Smooth muscle cell (in vitro differentiated cells): ENCODE measurements around the gene EEPD1. TPM values are rescaled to one million over a fixed set of nuclear protein-coding genes. Genes with fewer than 3 reads are reported as not detected.

Source experiments
- DNase-seq: peaks from one replicate; lab custom pipeline; 2025; ENCODE audit not compliant: unreplicated experiment; lab: John Stamatoyannopoulos, UW
- H2AFZ ChIP-seq: fragments of 200-600 bp; sonication (generic); 2 replicates; pipeline ENCODE4 v1.6.0; 2016; ENCODE audit warnings: antibody characterized with exemption, low read depth, mild to moderate bottlenecking
- H3F3A ChIP-seq: fragments of 200-600 bp; sonication (generic); 2 replicates; pipeline ENCODE4 v1.6.0; 2017; ENCODE audit warnings: antibody characterized with exemption, low read depth
- H3K27ac ChIP-seq: fragments of 200-600 bp; sonication (generic); 2 replicates; pipeline ENCODE4 v1.5.1; 2016; ENCODE audit warnings: low read depth, mild to moderate bottlenecking
- H3K27me3 ChIP-seq: fragments of 200-600 bp; sonication (generic); 2 replicates; pipeline ENCODE4 v1.6.1; 2016; ENCODE audit warnings: low read depth, mild to moderate bottlenecking
- H3K36me3 ChIP-seq: fragments of 200-600 bp; sonication (generic); 2 replicates; pipeline ENCODE4 v1.5.1; 2016; ENCODE audit warnings: low read depth
- H3K4me1 ChIP-seq: fragments of 200-600 bp; sonication (generic); 2 replicates; pipeline ENCODE4 v1.5.1; 2016; ENCODE audit warnings: low read depth
- H3K4me2 ChIP-seq: fragments of 200-600 bp; sonication (generic); 2 replicates; pipeline ENCODE4 v1.6.0; 2016; ENCODE audit warnings: mild to moderate bottlenecking
- H3K4me3 ChIP-seq: fragments of 200-600 bp; sonication (generic); 2 replicates; pipeline ENCODE4 v1.5.1; 2016; ENCODE audit warnings: mild to moderate bottlenecking
- H3K79me2 ChIP-seq: fragments of 200-600 bp; sonication (generic); 2 replicates; pipeline ENCODE4 v1.6.0; 2016; ENCODE audit warnings: low read depth, mild to moderate bottlenecking
- H3K9ac ChIP-seq: fragments of 200-600 bp; sonication (generic); 2 replicates; pipeline ENCODE4 v1.6.0; 2016; ENCODE audit warnings: low read depth
- H3K9me3 ChIP-seq: fragments of 200-600 bp; sonication (generic); replicated peaks from 2 replicates; pipeline ENCODE4 v1.5.1; 2016; ENCODE audit warnings: low read depth
- H4K20me1 ChIP-seq: fragments of 200-600 bp; sonication (generic); 2 replicates; pipeline ENCODE4 v1.6.0; 2016; ENCODE audit warnings: low read depth
- WGBS: methylation state at CpG from one replicate; pipeline ENCODE4 v1.1.7; 2016; ENCODE audit warnings: low lambda C conversion rate; 5-methylcytosine and 5-hydroxymethylcytosine counted together
- polyA plus RNA-seq: library from polyadenylated mRNA; unstranded; fragments of >200 nt; fragmentation: Nextera tagmentation; extraction: Ambion mirVana; gene quantifications from 2 replicates; pipeline ENCODE4 v1.2.1, GENCODE V29; 2016
- total RNA-seq: library from RNA; depleted of rRNA; stranded (reverse); fragments of >200 nt; gene quantifications from 2 replicates; pipeline ENCODE4 v1.2.3, GENCODE V29; 2014
- TF ChIP-seq, protein P1 (sequence below): fragments of 200-600 bp; sonication (generic); IDR thresholded peaks from 2 replicates; pipeline ENCODE4 v1.5.1; 2017; ENCODE audit warnings: borderline replicate concordance, mild to moderate bottlenecking, antibody characterized with exemption; ENCODE audit not compliant: insufficient read depth, poor library complexity, severe bottlenecking

EEPD1 gene
- total and polyA plus RNA-seq, 2 experiments from 2014 or later, result 1.5 TPM

DNA sequence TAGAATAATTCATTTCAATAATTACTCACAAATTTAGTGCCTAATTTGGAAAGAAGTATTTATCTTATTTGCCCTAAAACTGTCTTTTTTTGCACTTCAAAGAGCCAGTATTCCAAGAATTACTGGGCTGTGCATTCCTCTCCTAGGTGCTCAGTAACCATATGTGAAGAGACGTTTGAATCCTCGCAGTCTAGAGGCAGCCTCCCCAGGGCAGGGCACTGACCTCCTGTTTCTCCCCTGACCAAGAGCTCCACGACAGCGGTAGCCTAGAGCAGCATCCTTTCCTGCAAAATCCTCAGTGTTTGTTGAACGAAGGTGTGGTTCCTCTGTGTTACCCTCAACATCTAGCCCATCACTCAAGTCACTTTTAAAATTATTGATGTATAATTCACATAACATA is 113.1 kb downstream of the EEPD1 start:
- Histone ChIP-seq H3K4me2 (no peak overlapping the region), H3K4me1 (no peaks in the 10 kb centered on the region), H3K79me2 (no peaks in the 10 kb centered on the region), H3K9ac (no peak overlapping the region), H3K27ac (no peak overlapping the region), H2AFZ (no peak overlapping the region), H3K27me3 (no peaks in the 10 kb centered on the region), H3F3A (no peaks in the 10 kb centered on the region), H3K9me3 (no peaks in the 10 kb centered on the region), H3K4me3 (no peak overlapping the region), H4K20me1 (no peaks in the 10 kb centered on the region), H3K36me3 (no peaks in the 10 kb centered on the region)
- TF ChIP-seq, protein P1, sequence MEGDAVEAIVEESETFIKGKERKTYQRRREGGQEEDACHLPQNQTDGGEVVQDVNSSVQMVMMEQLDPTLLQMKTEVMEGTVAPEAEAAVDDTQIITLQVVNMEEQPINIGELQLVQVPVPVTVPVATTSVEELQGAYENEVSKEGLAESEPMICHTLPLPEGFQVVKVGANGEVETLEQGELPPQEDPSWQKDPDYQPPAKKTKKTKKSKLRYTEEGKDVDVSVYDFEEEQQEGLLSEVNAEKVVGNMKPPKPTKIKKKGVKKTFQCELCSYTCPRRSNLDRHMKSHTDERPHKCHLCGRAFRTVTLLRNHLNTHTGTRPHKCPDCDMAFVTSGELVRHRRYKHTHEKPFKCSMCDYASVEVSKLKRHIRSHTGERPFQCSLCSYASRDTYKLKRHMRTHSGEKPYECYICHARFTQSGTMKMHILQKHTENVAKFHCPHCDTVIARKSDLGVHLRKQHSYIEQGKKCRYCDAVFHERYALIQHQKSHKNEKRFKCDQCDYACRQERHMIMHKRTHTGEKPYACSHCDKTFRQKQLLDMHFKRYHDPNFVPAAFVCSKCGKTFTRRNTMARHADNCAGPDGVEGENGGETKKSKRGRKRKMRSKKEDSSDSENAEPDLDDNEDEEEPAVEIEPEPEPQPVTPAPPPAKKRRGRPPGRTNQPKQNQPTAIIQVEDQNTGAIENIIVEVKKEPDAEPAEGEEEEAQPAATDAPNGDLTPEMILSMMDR, result no peak
- no peak for DNase-seq
- 66% methylated on average over 5 of the region's 5 CpGs for whole genome bisulfite sequencing

DNA sequence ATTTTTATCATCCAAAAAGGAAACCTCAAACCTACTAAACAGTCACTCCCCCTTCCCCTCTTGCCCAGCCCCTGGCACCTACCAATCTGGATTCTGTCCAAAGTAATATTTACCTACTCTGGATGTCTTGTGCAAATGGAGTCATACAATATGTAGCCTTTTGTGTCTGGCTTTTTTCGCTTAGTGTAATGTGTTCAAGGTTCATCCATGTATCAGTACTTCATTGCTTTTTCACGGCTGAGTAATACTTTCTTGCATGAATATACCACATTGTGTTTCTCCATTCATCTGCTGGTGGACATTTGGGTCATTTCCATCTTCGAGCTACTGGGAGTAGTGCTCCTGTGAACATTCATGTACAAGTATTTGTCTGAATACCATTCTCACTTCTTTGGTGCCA is 113.6 kb downstream of the EEPD1 start:
- H3K4me2 ChIP-seq, result no peak overlapping the region
- TF ChIP-seq, protein P1, result no peak
- no peaks in the 10 kb centered on the region for H3K4me1 ChIP-seq

DNA sequence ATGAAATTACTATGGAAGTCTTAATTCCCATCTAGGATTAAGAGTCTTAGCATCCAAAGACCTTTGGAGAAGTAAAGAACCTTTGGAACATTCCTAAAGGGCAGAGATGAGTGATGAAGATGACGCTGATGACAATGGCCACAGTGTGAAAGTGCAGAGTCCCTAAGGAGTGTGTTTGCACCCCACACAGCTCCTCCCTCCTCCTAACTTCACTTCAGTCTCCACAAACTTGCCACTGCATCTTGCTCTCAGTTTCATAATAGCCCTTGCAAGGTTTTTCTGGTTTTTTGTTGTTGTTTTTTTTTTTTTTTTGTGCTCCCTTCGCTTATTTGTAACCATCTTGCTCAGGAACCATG is 119.1 kb downstream of the EEPD1 start:
- WGBS, result 89% methylated on average over 2 of the region's 2 CpGs
- Histone ChIP-seq H4K20me1 (no peaks in the 10 kb centered on the region), H3F3A (no peaks in the 10 kb centered on the region), H3K9ac (no peak overlapping the region), H2AFZ (no peak overlapping the region), H3K27me3 (no peaks in the 10 kb centered on the region), H3K9me3 (no peaks in the 10 kb centered on the region), H3K36me3 (no peaks in the 10 kb centered on the region), H3K4me1 (peaks cover 5% of the 10 kb centered on the region), H3K27ac (no peak overlapping the region), H3K79me2 (no peaks in the 10 kb centered on the region), H3K4me2 (no peak overlapping the region), H3K4me3 (no peak overlapping the region)
- TF ChIP-seq, protein P1, result no peak
- DNase-seq, result no peak

More for the DNA sequence above, 113.6 kb downstream of the EEPD1 start:
- no peaks in the 10 kb centered on the region for H3K79me2 ChIP-seq
- 95% methylated on average over 3 of the region's 3 CpGs for WGBS
- DNase-seq, result no peak
- H3K9ac ChIP-seq, result no peak overlapping the region
- H3K27me3 ChIP-seq, result no peaks in the 10 kb centered on the region
- H3F3A ChIP-seq, result no peaks in the 10 kb centered on the region
- no peak overlapping the region for H2AFZ ChIP-seq
- H3K27ac ChIP-seq, result no peak overlapping the region
- H4K20me1 ChIP-seq, result no peaks in the 10 kb centered on the region
- H3K4me3 ChIP-seq, result no peak overlapping the region
- no peaks in the 10 kb centered on the region for H3K9me3 ChIP-seq
- no peaks in the 10 kb centered on the region for H3K36me3 ChIP-seq

GRCh38 chr7:36272567-36273269 is 119.7 kb downstream of the EEPD1 start:
- Histone ChIP-seq H3K4me3 (no peak overlapping the region), H3K27ac (no peak overlapping the region), H4K20me1 (no peaks in the 10 kb centered on the region), H3K4me1 (peaks cover 5% of the 10 kb centered on the region), H3K36me3 (no peaks in the 10 kb centered on the region), H3K9ac (no peak overlapping the region), H3K4me2 (no peak overlapping the region), H3K9me3 (no peaks in the 10 kb centered on the region), H3K27me3 (no peaks in the 10 kb centered on the region), H3F3A (no peaks in the 10 kb centered on the region), H3K79me2 (no peaks in the 10 kb centered on the region), H2AFZ (no peak overlapping the region)
- no peak for DNase-seq
- WGBS, result 89% methylated on average over 15 of the region's 15 CpGs
- TF ChIP-seq, protein P1, result no peak
